ENCODE measurements around the gene RICTOR.

RICTOR gene

GRCh38 chr5:38896760-38897159, 177.4 kb downstream of the RICTOR start:
- Mint-ChIP-seq H3K4me1 (ENCODE audit: low read depth) (no peaks in the 10 kb centered on the region), H3K36me3 (peaks cover 3% of the 10 kb centered on the region), H3K4me3 (no peak overlapping the region), H3K27me3 (peaks cover 10% of the 10 kb centered on the region), H3K27ac (no peak overlapping the region), H3K9me3 (ENCODE audit: low read depth) (peaks cover 21% of the 10 kb centered on the region)

GRCh38 chr5:38892363-38892762, 181.8 kb downstream of the RICTOR start:
- Mint-ChIP-seq H3K4me3 (no peak overlapping the region), H3K9me3 (ENCODE audit: low read depth) (peaks cover 21% of the 10 kb centered on the region), H3K4me1 (ENCODE audit: low read depth) (no peaks in the 10 kb centered on the region), H3K27me3 (peaks cover 14% of the 10 kb centered on the region), H3K27ac (no peak overlapping the region), H3K36me3 (no peaks in the 10 kb centered on the region)

- Mint-ChIP-seq H3K9me3 (ENCODE audit: low read depth) (peaks cover 16% of the 10 kb centered on the region), H3K27me3 (peaks cover 14% of the 10 kb centered on the region), H3K27ac (no peak overlapping the region), H3K4me1 (ENCODE audit: low read depth) (no peaks in the 10 kb centered on the region), H3K36me3 (no peaks in the 10 kb centered on the region), H3K4me3 (no peak overlapping the region)
Measured at GRCh38 chr5:38891563-38891962, 182.6 kb downstream of the RICTOR start.

- no peak overlapping the region for H3K4me3 Mint-ChIP-seq
- peaks cover 21% of the 10 kb centered on the region for H3K27me3 Mint-ChIP-seq
- peaks cover 9% of the 10 kb centered on the region for H3K9me3 Mint-ChIP-seq (ENCODE audit: low read depth)
- no peaks in the 10 kb centered on the region for H3K36me3 Mint-ChIP-seq
- H3K4me1 Mint-ChIP-seq (ENCODE audit: low read depth): no peaks in the 10 kb centered on the region
- H3K27ac Mint-ChIP-seq: no peak overlapping the region
Measured at GRCh38 chr5:38889424-38889823, 184.8 kb downstream of the RICTOR start.

GRCh38 chr5:38888041-38888440, 186.2 kb downstream of the RICTOR start:
- H3K9me3 Mint-ChIP-seq (ENCODE audit: low read depth): no peaks in the 10 kb centered on the region
- peaks cover 21% of the 10 kb centered on the region for H3K27me3 Mint-ChIP-seq
- H3K36me3 Mint-ChIP-seq: no peaks in the 10 kb centered on the region
- no peak overlapping the region for H3K4me3 Mint-ChIP-seq
- H3K27ac Mint-ChIP-seq: no peak overlapping the region
- H3K4me1 Mint-ChIP-seq (ENCODE audit: low read depth): no peaks in the 10 kb centered on the region

Measured in activated naive CD8-positive, alpha-beta T cell (primary cell).